Adrenal gland (tissue), 5 donors: Measurements from ENCODE around the gene MESP2.

Experiments
- POLR2A ChIP-seq, 2 donors: fragments of 450-650 bp; IDR thresholded peaks; one replicate each; pipeline ENCODE4 v1.6.1; 2017; ENCODE audit warnings: antibody characterized with exemption in 2 of 2, mild to moderate bottlenecking in 2 of 2, moderate library complexity in 1 of 2
- TF ChIP-seq, protein P1 (sequence below), 6 experiments: fragments of 450-650 bp in 4 of 6; fragments of 200-600 bp in 2 of 6; sonication (generic) in 1 of 6; IDR thresholded peaks; 1 replicate in 5 of 6; 2 replicates in 1 of 6; pipeline versions ENCODE4 v1.5.1 to v1.8.0; 2016 to 2021; ENCODE audit warnings: antibody characterized with exemption in 6 of 6, mild to moderate bottlenecking in 2 of 6, moderate library complexity in 1 of 6
- donor health status: DM: no; HTN: no; CAD: no.

DNA sequence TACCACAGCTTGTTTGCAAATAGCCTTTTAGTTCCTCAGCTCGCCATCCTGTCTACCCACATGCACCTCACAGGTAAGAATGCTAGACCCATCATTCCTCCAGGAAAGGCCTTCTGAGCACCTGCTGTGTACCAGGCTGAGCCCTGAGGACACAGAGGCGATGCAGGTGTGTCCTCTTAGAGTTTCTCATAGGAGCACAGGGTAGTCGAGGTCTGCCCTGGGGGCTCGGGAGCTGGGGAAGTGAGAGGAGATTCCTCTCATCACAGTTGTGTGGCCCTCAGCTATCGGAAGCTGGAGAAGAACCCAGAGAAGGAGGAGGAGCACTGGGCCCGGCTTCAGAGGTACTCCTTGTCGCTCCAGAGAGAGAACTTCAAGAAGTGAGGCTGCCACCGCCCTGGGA lies 33.1 kb upstream of the MESP2 start:
- no peak for TF ChIP-seq POLR2A (IDR thresholded peaks at IDR 0.05)
- TF ChIP-seq, protein P1, sequence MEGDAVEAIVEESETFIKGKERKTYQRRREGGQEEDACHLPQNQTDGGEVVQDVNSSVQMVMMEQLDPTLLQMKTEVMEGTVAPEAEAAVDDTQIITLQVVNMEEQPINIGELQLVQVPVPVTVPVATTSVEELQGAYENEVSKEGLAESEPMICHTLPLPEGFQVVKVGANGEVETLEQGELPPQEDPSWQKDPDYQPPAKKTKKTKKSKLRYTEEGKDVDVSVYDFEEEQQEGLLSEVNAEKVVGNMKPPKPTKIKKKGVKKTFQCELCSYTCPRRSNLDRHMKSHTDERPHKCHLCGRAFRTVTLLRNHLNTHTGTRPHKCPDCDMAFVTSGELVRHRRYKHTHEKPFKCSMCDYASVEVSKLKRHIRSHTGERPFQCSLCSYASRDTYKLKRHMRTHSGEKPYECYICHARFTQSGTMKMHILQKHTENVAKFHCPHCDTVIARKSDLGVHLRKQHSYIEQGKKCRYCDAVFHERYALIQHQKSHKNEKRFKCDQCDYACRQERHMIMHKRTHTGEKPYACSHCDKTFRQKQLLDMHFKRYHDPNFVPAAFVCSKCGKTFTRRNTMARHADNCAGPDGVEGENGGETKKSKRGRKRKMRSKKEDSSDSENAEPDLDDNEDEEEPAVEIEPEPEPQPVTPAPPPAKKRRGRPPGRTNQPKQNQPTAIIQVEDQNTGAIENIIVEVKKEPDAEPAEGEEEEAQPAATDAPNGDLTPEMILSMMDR (IDR thresholded peaks at IDR 0.05) = no peak
